GM12878 (cell line): ENCODE data around the gene PCNX4. TPM values are rescaled to one million over a fixed set of nuclear protein-coding genes. Genes with fewer than 3 reads are reported as not detected.

ENCODE experiments used
- ATAC-seq: fragments of 200-7000 bp; cut with Tn5 transposase; 3 replicates; pipeline ENCODE4 v1.9.1; 2020; ENCODE audit warnings: mild to moderate bottlenecking, moderate library complexity
- BruUV-seq: library from RNA; stranded (reverse); fragments of 400-500 nt; replicated peaks from 2 replicates; lab custom pipeline; 2021; lab: Mats Ljungman, UMichigan
- CTCF ChIA-PET: fragments of 300-600 bp; sonication (Branson Sonifier 250); formaldehyde crosslinking; extraction: SDS; loops from one replicate; lab custom pipeline; 2021; ENCODE audit warnings: inconsistent platforms; lab: Yijun Ruan, JAX
- POLR2A ChIA-PET: fragments of 350-600 bp; formaldehyde crosslinking; extraction: SDS; loops from one replicate; lab custom pipeline; 2021; ENCODE audit warnings: inconsistent platforms; lab: Charles Lee
- RAD21 ChIA-PET: fragments of 300-600 bp; sonication (Branson Sonifier 250); formaldehyde crosslinking; loops from one replicate; lab custom pipeline; 2023; ENCODE audit warnings: antibody characterized with exemption; ENCODE audit not compliant: unreplicated experiment; lab: Charles Lee
- SMC1A ChIA-PET: fragments of 300-600 bp; sonication (Branson Sonifier 250); formaldehyde crosslinking; loops from one replicate; lab custom pipeline; 2023; ENCODE audit not compliant: unreplicated experiment, uncharacterized antibody; lab: Charles Lee
- DNase-seq: peaks from one replicate; pipeline ENCODE4 v3.0.0-alpha.2; 2011; ENCODE audit warnings: low read depth, low spot score
- FAIRE-seq: peaks from 3 replicates; lab custom pipeline; 2011; peaks lifted over from hg19 to GRCh38; lab: Jason Lieb, UNC
- H2AFZ ChIP-seq: 2 replicates; pipeline ENCODE4 v1.6.0; 2011; ENCODE audit warnings: low read depth, low read length, control low read depth; ENCODE audit not compliant: control insufficient read depth
- H3K27ac ChIP-seq: 2 replicates; pipeline ENCODE4 v1.5.1; 2011; ENCODE audit warnings: control low read depth; ENCODE audit not compliant: control insufficient read depth, insufficient read depth
- H3K27me3 ChIP-seq, 2 experiments: replicated peaks in 1 of 2; 2 replicates each; pipeline versions ENCODE4 v1.6.0 to v1.6.1; 2011; ENCODE audit warnings: low read length in 1 of 2; ENCODE audit not compliant: control insufficient read depth in 2 of 2, insufficient read depth in 2 of 2
- H3K36me3 ChIP-seq, 2 experiments: 2 replicates each; pipeline ENCODE4 v1.5.1; 2011; ENCODE audit warnings: low read length in 1 of 2; ENCODE audit not compliant: control insufficient read depth in 2 of 2, insufficient read depth in 2 of 2
- H3K4me1 ChIP-seq: 2 replicates; pipeline ENCODE4 v1.6.1; 2011; ENCODE audit warnings: mild to moderate bottlenecking, low read length, moderate library complexity, mixed read lengths; ENCODE audit not compliant: control insufficient read depth, insufficient read depth
- H3K4me2 ChIP-seq: 2 replicates; pipeline ENCODE4 v1.6.0; 2011; ENCODE audit warnings: control low read depth; ENCODE audit not compliant: control insufficient read depth, insufficient read depth
- H3K4me3 ChIP-seq: fragments of 200-600 bp; sonication (generic); 2 replicates; pipeline ENCODE4 v1.5.1; 2016
- H3K79me2 ChIP-seq: 2 replicates; pipeline ENCODE4 v1.6.0; 2011; ENCODE audit warnings: low read length; ENCODE audit not compliant: control insufficient read depth, insufficient read depth
- H3K9ac ChIP-seq: 2 replicates; pipeline ENCODE4 v1.8.0; 2011; ENCODE audit warnings: low read length, control low read depth, mixed read lengths; ENCODE audit not compliant: control insufficient read depth, insufficient read depth
- H3K9me3 ChIP-seq: replicated peaks from 3 replicates; pipeline ENCODE4 v1.5.1; 2011; ENCODE audit warnings: mild to moderate bottlenecking, low read length; ENCODE audit not compliant: control insufficient read depth, insufficient read depth
- H4K20me1 ChIP-seq: 2 replicates; pipeline ENCODE4 v1.6.0; 2011; ENCODE audit not compliant: control insufficient read depth, insufficient read depth
- ESRRA ChIP-seq: IDR thresholded peaks from 2 replicates; pipeline ENCODE4 v1.6.1; 2012; ENCODE audit warnings: mild to moderate bottlenecking, low read length, improper control_type of control experiment
- USF1 ChIP-seq: IDR thresholded peaks from 2 replicates; pipeline ENCODE4 v1.6.1; 2011; ENCODE audit warnings: borderline replicate concordance, low read depth, mild to moderate bottlenecking, moderate library complexity, mixed read lengths, low read length; ENCODE audit not compliant: insufficient read depth; ENCODE audit errors: extremely low read length
- ZNF592 ChIP-seq: fragments of 450-650 bp; IDR thresholded peaks from 2 replicates; pipeline ENCODE4 v1.6.1; 2017; ENCODE audit warnings: mild to moderate bottlenecking, moderate library complexity
- WGBS: methylation state at CpG from one replicate; pipeline ENCODE4 v1.1.6; 2016; ENCODE audit warnings: low lambda C conversion rate; ENCODE audit not compliant: insufficient replicate concordance, insufficient coverage; ENCODE audit errors: missing lambda C conversion rate; 5-methylcytosine and 5-hydroxymethylcytosine counted together
- in situ Hi-C: fragments of 300-500 bp; cut with MboI; formaldehyde crosslinking; loops from 9 replicates; pipeline ENCODE4 v1.14.3; 2018; ENCODE audit warnings: mixed read lengths
- intact Hi-C: fragments of 100-400 bp; cut with micrococcal nuclease; formaldehyde crosslinking; loops from one replicate; pipeline ENCODE4 v1.14.2; 2022; ENCODE audit not compliant: unreplicated experiment
- polyA plus RNA-seq, 11 experiments: library from polyadenylated mRNA; depleted of rRNA in 4 of 11; unstranded in 6 of 11; stranded (reverse) in 5 of 11; fragments of >200 nt; fragmentation: Nextera tagmentation in 4 of 11; fragmentation: Illumina TruSeq in 1 of 11; extraction: Ambion mirVana in 4 of 11; extraction: Trizol in 1 of 11; gene quantifications; 1 replicate in 1 of 11; 2 replicates in 10 of 11; pipeline versions ENCODE4 v1.2.1 to v1.2.3, GENCODE V29; 2011 to 2016; ENCODE audit warnings: inconsistent platforms in 2 of 11, missing spikeins in 2 of 11, low read depth in 1 of 11
- total RNA-seq, 4 experiments: library from RNA; depleted of rRNA in 3 of 4; stranded (reverse); fragments of >200 nt in 3 of 4; fragmentation: Illumina TruSeq in 1 of 4; extraction: Trizol in 1 of 4; gene quantifications; 2 replicates each; pipeline versions ENCODE4 v1.2.1 to v1.2.3, GENCODE V29; 2013 to 2021

The PCNX4 gene
- total and polyA plus RNA-seq, 10 of the 15 experiments (the other 5 are each of a cell fraction or from before 2014, with no cell fraction given): 13.8 to 56.6 (median 39.4) TPM

GRCh38 chr14:60151715-60152114 lies 60.0 kb downstream of the PCNX4 start:
- TF ChIP-seq USF1: peak; percentile 26
- no peak for TF ChIP-seq ZNF592
- TF ChIP-seq ESRRA: no peak
- peaks cover 3 to 15% of the 10 kb centered on the region in 2 experiments for H3K36me3 ChIP-seq
- no peaks in the 10 kb centered on the region for H3K27me3 ChIP-seq
- DNase-seq (no peak), ATAC-seq (peak; percentile 83), FAIRE-seq (no peak)
- no peak overlapping the region for H3K27ac ChIP-seq
- ChIA-PET SMC1A (interaction anchor here (0.6 to 1.6 kb wide), 6 partner anchors 10 to 61 kb away, joined by 3 to 10 read pairs (median 4); partner anchors contain the start of gene DHRS7), CTCF (interaction anchor here (0.6 to 1.9 kb wide), 3 partner anchors 32 to 726 kb away, joined by 3 to 7 read pairs (median 4); no protein-coding TSS in a partner anchor), RAD21 (interaction anchor here (0.6 to 1.9 kb wide), 4 partner anchors 10 to 65 kb away, joined by 3 to 6 read pairs (median 4); partner anchors contain the start of gene DHRS7), POLR2A (interaction anchor here (1.0 to 1.9 kb wide), 2 partner anchors 9 to 10 kb away, joined by 4 to 7 read pairs; no protein-coding TSS in a partner anchor)
- H3K79me2 ChIP-seq: no peaks in the 10 kb centered on the region
- no peaks in the 10 kb centered on the region for H3K9me3 ChIP-seq
- peaks cover 5% of the 10 kb centered on the region; the same call in 1 of the 2 replicates for H3K4me1 ChIP-seq
- H3K9ac ChIP-seq: no peak overlapping the region
- no TSS peak for BruUV-seq
- H3K4me3 ChIP-seq: no peak overlapping the region
- WGBS: 56% methylated on average over 3 of the region's 3 CpGs
- in situ Hi-C loops (loop anchor here (25.0 kb wide), 1 partner anchor 664 kb away; the partner anchor contains the start of genes JKAMP and L3HYPDH), intact Hi-C loops (no loop called here)
- no peaks in the 10 kb centered on the region for H4K20me1 ChIP-seq
- H2AFZ ChIP-seq: no peak overlapping the region
- H3K4me2 ChIP-seq: no peak overlapping the region
